SK-N-SH treated with all-trans-retinoic acid at 6 μM for 48 hours (cell line): Measurements from ENCODE around the gene SUDS3.

Experiments
- BACH2 ChIP-seq: fragments of 250-450 bp; sonication (Bioruptor Pico); IDR thresholded peaks from 2 replicates; pipeline ENCODE4 v1.9.0; 2021; ENCODE audit warnings: mild to moderate bottlenecking, borderline replicate concordance
- ISL1 ChIP-seq: fragments of 250-450 bp; sonication (Bioruptor Pico); IDR thresholded peaks from 2 replicates; pipeline ENCODE4 v2.1.2; 2022; ENCODE audit warnings: mild to moderate bottlenecking, moderate library complexity
- OSR1 ChIP-seq: fragments of 250-450 bp; sonication (Bioruptor Pico); IDR thresholded peaks from 2 replicates; pipeline ENCODE4 v1.8.0; 2022; ENCODE audit warnings: moderate library complexity, mild to moderate bottlenecking, inconsistent platforms
- RARB ChIP-seq: fragments of 250-450 bp; sonication (Bioruptor Pico); IDR thresholded peaks from 2 replicates; pipeline ENCODE4 v1.8.0; 2021; ENCODE audit warnings: mild to moderate bottlenecking, moderate library complexity
- SNAI2 ChIP-seq: fragments of 250-450 bp; sonication (Bioruptor Pico); IDR thresholded peaks from 2 replicates; pipeline ENCODE4 v1.5.0; 2020; ENCODE audit warnings: mild to moderate bottlenecking, moderate library complexity
- TCF4 ChIP-seq: fragments of 250-450 bp; sonication (Bioruptor Pico); IDR thresholded peaks from 2 replicates; pipeline ENCODE4 v1.8.0; 2021; ENCODE audit warnings: mild to moderate bottlenecking, moderate library complexity, borderline replicate concordance
- ZFP30 ChIP-seq: fragments of 450-650 bp; formaldehyde crosslinking; IDR thresholded peaks from 2 replicates; pipeline ENCODE4 v1.5.0; 2022; ENCODE audit warnings: mild to moderate bottlenecking, moderate library complexity
- ZNF70 ChIP-seq: fragments of 450-650 bp; formaldehyde crosslinking; IDR thresholded peaks from 2 replicates; pipeline ENCODE4 v1.5.0; 2020; ENCODE audit warnings: mild to moderate bottlenecking, moderate library complexity
- TF ChIP-seq, protein P1 (sequence below): fragments of 250-450 bp; sonication (Bioruptor Pico); IDR thresholded peaks from 2 replicates; pipeline ENCODE4 v1.5.1; 2020; ENCODE audit warnings: low read depth, mild to moderate bottlenecking, moderate library complexity
- TF ChIP-seq, protein P2 (sequence below): fragments of 250-450 bp; sonication (Bioruptor Pico); IDR thresholded peaks from 2 replicates; pipeline ENCODE4 v1.8.0; 2020; ENCODE audit warnings: mild to moderate bottlenecking, moderate library complexity, borderline replicate concordance
- TF ChIP-seq, protein P3 (sequence below): fragments of 250-450 bp; sonication (Bioruptor Pico); IDR thresholded peaks from 2 replicates; pipeline ENCODE4 v1.5.1; 2021; ENCODE audit warnings: mild to moderate bottlenecking, moderate library complexity

DNA sequence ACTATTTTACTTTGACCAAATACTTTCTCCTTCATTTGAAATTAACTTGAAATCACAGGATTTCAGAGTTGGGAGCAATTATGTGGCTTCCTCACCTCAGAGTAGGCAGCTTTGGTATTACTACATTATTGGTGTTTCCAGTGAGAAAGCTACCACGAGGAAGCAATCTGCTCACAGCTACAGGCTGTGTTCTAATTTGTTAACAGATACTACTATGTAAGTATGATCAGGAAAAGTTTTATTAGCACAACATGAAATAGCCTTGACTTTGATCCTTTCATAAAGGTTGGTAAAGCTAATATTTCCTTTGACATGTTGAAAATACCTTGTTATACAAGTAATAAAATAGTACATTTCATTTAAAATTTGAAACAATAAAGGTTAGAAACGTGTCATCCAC, 34.3 kb upstream of the SUDS3 start:
- TF ChIP-seq, protein P1, sequence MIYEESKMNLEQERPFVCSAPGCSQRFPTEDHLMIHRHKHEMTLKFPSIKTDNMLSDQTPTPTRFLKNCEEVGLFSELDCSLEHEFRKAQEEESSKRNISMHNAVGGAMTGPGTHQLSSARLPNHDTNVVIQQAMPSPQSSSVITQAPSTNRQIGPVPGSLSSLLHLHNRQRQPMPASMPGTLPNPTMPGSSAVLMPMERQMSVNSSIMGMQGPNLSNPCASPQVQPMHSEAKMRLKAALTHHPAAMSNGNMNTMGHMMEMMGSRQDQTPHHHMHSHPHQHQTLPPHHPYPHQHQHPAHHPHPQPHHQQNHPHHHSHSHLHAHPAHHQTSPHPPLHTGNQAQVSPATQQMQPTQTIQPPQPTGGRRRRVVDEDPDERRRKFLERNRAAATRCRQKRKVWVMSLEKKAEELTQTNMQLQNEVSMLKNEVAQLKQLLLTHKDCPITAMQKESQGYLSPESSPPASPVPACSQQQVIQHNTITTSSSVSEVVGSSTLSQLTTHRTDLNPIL (CRISPR knock-in tag) = no peak
- TF ChIP-seq, protein P2, sequence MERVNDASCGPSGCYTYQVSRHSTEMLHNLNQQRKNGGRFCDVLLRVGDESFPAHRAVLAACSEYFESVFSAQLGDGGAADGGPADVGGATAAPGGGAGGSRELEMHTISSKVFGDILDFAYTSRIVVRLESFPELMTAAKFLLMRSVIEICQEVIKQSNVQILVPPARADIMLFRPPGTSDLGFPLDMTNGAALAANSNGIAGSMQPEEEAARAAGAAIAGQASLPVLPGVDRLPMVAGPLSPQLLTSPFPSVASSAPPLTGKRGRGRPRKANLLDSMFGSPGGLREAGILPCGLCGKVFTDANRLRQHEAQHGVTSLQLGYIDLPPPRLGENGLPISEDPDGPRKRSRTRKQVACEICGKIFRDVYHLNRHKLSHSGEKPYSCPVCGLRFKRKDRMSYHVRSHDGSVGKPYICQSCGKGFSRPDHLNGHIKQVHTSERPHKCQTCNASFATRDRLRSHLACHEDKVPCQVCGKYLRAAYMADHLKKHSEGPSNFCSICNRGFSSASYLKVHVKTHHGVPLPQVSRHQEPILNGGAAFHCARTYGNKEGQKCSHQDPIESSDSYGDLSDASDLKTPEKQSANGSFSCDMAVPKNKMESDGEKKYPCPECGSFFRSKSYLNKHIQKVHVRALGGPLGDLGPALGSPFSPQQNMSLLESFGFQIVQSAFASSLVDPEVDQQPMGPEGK (CRISPR knock-in tag) = no peak
- TF ChIP-seq TCF4 = no peak
- no peak for TF ChIP-seq ISL1 (CRISPR knock-in tag)
- TF ChIP-seq BACH2 (CRISPR knock-in tag) = no peak
- no peak for TF ChIP-seq OSR1 (CRISPR knock-in tag)
- TF ChIP-seq SNAI2 (CRISPR knock-in tag) = no peak
- no peak for TF ChIP-seq ZNF70 (CRISPR knock-in tag)
- TF ChIP-seq, protein P3, sequence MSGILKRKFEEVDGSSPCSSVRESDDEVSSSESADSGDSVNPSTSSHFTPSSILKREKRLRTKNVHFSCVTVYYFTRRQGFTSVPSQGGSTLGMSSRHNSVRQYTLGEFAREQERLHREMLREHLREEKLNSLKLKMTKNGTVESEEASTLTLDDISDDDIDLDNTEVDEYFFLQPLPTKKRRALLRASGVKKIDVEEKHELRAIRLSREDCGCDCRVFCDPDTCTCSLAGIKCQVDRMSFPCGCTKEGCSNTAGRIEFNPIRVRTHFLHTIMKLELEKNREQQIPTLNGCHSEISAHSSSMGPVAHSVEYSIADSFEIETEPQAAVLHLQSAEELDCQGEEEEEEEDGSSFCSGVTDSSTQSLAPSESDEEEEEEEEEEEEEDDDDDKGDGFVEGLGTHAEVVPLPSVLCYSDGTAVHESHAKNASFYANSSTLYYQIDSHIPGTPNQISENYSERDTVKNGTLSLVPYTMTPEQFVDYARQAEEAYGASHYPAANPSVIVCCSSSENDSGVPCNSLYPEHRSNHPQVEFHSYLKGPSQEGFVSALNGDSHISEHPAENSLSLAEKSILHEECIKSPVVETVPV = no peak
- TF ChIP-seq ZFP30 (CRISPR knock-in tag) = no peak
- TF ChIP-seq RARB (CRISPR knock-in tag) = no peak
